Peyer's patch (tissue), 4 donors: ENCODE results near the gene NES.

Source experiments
- CTCF ChIP-seq, 6 experiments: fragments of 450-650 bp in 4 of 6; fragments of 200-600 bp in 2 of 6; sonication (generic) in 1 of 6; IDR thresholded peaks; one replicate each; pipeline ENCODE4 v1.5.1; 2017 to 2019; ENCODE audit warnings: antibody characterized with exemption in 6 of 6, mild to moderate bottlenecking in 3 of 6, moderate library complexity in 1 of 6
- POLR2A ChIP-seq, 2 donors: fragments of 450-650 bp; IDR thresholded peaks; one replicate each; pipeline ENCODE4 v1.5.1; 2017; ENCODE audit warnings: antibody characterized with exemption in 2 of 2, mild to moderate bottlenecking in 2 of 2, moderate library complexity in 2 of 2

- TF ChIP-seq CTCF (IDR thresholded peaks at IDR 0.05) (no peak), POLR2A (IDR thresholded peaks at IDR 0.05) (no peak)
These were observed 3.7 kb downstream of the NES start for GRCh38 chr1:156673387-156674121.
